Islet of Langerhans (tissue), 1 donor: ENCODE measurements around the gene ADGB.
"Not testable (repeated sequence)": the region's sequence is repeated elsewhere in the genome, so short reads cannot be mapped to it uniquely, and the experiment has no call there.

Experiments used
- FAIRE-seq: peaks from one replicate; lab custom pipeline; 2011; peaks lifted over from hg19 to GRCh38; lab: Jason Lieb, UNC

The ADGB gene

DNA sequence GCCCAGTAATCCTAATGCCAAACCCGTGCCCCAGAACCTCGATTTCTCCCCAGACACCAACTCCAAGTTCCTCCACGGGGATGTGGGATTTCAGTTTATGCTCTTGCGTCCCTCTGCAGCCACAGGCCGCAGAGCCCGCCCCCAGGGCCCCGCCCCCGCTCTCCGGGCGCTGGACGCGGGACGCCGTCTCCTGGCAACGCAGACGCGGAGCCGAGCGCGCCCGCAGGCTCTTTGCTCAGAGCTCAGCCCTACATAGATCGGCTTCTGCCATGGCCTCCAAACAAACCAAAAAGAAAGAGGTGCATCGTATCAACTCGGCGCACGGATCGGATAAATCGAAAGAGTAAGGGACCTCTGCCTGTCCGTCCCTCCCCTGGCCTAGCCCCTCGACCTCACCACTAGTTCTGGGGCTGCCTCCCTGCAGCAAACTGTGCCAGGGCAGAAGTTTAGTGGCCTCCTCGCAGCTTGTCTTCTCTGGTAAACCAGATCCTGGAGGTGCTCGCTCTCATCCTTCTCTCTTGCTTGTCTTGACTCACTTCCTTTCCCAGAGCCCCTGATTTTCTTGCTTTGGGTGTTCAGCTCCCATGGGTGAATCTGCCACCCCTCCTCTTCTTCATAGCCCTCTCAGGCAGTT, at the start of gene ADGB:
Gene ADGB, plus strand, starts transcription at position 201 of the 634 bp plus-strand sequence. Its CDS starts 69 bp downstream, at position 270.
- FAIRE-seq: no peak

DNA sequence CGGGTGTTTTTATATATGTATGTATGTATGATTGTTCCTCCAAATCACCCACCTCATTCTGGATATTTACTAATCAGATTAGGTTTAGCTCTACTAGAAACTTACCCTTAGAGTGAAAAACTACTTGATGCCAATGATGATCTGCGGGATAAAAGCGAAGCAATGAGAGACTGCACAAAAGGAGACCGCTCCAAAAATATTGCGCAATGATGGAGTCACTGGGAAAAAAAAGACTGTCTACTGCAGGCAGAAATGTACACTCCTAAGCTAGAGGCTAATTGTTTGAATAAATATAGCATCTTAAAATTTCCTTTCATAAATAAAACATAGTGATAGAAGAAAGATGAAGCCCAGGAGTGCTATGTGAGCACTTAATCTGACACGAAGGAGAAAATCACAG, 47.9 kb upstream of the ADGB start:
- no peak for FAIRE-seq

DNA sequence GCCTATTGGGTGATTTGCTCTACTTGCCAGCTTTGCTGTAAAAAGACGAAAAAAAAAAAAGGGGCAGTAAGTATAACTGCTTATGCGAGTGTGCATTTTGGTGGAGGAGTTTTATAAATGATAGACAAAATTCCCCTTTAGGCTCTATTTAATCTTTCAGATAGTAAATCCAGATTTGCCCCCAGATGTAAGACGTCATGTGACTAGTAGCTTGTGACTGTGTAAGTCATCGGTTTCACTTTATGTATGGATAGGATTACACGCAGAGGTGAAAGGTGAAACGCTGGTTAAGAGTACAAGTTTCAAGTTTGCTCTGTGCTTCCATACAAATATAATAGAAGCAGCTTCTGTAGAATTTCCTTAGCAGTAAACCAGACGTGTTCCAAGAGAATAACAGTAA, 47.2 kb upstream of the ADGB start:
- FAIRE-seq: no peak

DNA sequence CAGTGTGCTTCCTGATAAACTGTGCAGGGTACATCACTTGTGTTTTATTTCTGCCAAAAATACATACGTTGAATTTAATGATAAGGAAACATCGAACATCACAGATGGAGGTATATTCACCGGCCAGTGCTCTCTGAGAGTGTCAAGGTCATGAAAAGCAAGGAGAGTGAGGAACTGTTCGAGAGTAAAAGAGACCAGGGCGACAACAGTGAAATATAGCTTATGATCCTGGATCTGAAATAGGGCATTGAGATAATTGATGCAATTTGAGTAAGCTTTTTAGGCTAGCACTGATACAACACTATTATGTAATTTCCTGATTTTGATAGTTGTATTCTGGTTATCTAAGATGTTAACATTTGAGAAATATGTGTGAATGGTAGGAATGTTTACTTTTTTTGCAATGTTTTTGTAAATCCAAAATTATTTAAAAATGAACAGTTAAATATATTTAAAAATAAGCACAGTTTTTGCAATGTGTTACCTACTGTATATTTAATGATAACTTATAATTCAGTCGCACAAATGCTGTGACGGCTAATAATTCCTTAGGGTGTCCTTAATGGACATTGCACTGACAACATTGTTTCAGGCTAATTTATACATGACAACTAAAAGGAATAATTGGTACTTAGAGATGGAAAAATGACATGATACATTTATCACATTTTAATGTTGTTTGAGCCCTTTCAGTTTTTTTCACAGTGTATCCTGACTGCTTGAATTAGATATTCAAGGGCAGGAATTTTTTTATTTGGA, 45.2 kb upstream of the ADGB start:
- no peak for FAIRE-seq

DNA sequence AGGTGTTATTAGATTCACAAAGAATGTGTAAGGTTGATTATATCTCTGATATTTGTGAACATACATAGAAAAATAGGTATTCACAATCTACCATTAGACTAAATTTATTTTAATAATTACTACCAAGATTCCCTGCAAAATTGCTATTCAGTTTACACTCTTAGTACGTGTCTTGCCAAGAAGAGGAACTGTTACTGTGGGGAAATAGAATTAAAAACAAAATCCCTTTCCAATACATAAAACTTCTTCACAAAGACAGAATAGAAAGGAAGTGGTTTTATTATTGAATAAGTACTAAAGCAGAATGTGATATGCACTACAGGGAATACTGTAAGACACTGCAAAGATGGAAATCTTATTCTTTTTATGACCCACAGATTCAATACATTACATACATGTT, 38.2 kb upstream of the ADGB start:
- no peak for FAIRE-seq

DNA sequence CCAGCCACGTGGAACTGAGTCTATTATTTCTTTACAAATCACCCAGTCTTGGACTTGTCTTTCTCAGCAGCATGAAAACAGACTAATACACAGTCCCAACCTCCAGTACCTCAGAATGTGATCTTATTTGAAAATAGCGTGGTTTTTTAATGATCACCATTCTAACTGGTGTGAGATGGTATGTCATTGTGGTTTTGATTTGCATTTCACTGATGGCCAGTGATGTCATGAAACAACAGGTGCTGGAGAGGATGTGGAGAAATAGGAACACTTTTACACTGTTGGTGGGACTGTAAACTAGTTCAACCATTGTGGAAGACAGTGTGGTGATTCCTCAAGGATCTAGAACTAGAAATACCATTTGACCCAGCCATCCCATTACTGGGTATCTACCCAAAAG, 32.1 kb upstream of the ADGB start:
- FAIRE-seq: not testable (repeated sequence)

DNA sequence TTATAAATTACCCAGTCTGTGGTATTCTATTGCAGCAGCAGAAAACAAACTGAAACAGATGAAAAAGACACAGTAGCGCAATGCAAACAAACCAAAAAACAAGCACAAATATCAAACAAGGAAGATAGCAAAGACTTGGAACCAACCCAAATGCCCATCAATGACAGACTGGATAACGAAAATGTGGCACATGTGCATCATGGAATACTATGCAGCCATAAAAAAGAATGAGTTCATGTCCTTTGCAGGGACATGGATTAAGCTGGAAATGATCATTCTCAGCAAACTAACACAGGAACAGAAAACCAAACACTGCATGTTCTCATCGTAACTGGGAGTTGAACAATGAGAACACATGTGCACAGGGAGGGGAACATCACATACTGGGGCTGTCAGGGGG, 30.2 kb upstream of the ADGB start:
- not testable (repeated sequence) for FAIRE-seq

DNA sequence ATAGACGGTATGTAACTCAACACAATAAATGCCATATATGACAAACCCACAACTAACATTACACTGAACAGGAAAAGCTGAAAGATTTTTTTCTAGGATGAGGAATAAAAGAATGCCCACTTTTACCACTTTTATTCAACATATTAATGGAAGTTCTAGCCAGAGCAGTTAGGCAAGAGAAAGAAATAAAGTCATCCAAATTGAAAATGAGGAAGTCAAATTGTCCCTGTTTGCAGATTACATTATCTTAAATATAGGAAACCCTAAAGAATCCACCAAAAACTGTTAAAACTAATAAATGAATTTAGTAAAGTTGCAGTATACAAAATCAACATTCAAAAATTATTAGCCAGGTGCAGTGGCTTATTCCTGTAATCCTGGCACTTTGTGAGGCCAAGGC, 24.6 kb upstream of the ADGB start:
- no peak for FAIRE-seq

DNA sequence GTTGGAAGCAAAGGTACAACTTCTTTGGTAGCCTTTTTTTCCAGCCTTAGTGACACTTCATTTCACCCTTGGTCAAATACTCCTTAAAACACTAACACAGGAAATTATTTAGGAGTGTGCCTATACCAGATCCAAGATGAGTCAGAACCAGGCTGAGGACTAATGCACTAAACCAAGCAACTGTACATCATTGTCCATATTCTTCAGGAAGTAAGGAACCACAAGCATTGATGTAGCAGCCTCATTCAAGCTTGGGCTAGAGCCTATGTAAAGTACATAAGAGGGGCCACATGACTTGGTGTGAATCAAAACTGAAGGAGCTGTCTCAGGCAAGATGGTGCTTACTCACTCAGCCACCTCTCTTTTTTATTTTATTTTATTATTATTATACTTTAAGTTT, 20.7 kb upstream of the ADGB start:
- no peak for FAIRE-seq

DNA sequence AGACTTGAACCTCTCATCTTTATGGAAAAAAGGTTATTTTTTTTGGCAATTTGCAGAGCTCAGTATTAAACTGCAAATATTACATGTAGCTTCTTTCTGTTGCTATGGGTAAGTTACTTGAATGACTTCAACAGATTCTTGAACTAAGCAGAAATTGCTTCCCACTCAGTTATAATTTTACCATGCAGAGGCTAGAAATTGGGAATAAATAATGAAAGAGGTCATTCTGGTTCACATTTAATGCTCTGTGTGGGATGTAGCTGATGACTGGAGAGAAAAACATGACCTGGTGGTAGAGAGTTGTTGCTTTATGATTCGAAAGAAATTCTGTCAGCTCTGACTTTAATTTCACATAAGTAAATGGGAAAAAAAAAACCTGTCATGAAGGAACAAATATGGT, 16.8 kb upstream of the ADGB start:
- FAIRE-seq: no peak

DNA sequence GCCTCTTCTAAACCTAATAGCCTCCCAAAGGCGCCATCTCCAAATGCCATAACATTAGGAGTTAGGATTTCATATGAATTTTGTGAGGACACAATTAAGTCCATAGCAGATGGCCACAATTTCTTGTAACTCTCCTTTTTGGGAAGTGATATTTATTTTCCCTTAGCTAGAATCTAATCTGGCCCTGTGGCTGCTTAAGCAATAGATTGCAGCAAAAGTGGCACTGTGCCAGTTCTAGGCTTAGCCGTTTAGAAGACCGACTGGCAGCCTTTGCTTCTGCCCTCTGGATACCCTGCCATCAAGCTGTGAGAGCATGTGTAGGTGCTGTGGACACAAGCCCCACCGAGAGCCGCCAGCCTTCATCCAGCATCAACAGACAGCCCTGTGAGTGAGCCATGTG, 15.9 kb upstream of the ADGB start:
- FAIRE-seq: no peak

DNA sequence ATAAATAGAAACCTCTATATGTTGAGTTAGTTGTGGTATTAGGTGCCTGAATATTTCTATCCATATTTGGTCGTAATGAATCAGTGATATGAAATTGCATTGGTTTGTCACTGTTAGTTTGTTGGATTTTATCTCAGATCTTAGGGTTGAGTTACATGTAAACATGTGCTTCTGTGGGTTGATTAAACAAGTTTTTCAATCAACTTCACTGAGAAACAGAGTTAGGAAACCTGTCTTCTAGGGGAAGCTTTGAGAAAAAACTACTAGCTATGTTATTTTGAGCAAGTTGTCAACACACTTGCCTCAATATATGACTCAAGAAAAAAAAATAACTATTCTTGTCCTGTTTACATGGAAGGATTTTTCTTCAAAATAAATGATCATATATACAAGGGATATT, 14.8 kb upstream of the ADGB start:
- FAIRE-seq: no peak

DNA sequence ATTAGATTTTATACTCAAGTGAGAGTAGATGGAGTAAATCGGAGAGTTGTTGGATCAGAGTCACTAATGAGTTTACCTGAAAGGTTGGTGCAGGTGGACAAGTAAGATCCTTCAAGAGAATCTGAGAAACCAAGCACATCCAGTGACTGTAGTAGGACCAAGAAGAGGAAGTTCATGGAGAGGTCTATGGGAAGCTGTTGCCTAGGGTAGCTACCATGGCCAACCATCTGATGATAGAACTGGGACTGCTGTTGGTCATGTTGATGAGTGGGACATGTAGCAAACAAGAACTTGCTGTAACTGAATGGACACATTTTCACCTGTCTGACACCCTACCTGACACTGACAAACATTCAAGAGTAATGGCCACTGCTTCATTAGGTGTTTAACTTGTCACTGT, 11.3 kb upstream of the ADGB start:
- no peak for FAIRE-seq

DNA sequence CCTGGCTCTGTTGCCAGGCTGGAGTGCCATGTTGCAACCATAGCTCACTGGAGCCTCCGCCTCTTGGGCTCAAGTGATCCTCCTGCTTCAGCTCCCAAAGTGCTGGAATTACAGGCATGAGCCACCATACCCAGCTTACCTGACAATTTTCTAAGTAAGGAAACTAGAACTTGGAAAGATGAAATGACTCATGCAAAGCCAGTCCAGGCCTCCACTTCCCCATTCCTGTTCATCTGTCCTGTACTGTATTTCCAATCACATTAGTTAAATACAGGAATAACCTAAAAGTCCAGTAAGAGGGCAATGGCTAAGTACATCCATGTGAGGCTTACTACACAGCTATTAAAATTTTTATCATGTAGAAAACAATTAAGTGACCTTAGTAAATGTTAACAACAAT, 8.3 kb upstream of the ADGB start:
- no peak for FAIRE-seq

DNA sequence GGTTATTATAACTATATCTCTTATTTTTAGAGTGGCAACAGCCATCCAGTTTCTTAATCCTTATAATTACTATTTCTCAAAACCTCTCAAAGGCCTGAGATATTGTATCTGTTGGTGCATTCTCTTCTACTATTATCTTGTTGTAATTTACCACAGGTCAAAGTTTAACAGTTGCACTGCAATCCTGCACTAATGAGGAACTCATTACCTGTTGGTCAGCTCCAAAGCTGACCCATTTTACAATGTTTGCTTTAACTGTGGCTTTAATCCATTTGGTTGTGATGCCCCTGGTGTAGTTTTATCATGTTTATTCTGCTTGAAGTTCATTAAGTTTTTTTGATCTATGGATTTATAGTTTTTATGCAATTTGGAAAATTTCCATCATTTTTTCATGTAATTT, 6.3 kb upstream of the ADGB start:
- no peak for FAIRE-seq

DNA sequence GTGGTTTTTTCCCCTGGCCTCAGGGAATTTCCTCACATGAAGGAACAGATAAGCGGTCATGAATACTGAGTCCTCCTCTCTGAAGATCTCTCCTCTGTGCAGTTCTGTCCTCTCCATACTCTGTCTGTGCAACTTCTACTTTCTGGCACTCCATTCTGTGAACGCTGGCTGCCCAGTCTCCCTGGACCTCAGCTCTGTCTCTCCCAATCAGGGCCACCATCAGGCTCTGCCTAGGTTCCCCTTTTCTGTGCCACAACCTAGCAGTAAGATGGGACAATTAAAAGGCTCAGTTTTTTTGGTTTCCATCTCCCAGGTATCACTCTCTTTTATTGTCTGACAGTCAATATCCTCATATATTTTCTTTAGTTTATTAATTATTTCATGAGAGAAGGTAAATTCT, 4.8 kb upstream of the ADGB start:
- FAIRE-seq: no peak

DNA sequence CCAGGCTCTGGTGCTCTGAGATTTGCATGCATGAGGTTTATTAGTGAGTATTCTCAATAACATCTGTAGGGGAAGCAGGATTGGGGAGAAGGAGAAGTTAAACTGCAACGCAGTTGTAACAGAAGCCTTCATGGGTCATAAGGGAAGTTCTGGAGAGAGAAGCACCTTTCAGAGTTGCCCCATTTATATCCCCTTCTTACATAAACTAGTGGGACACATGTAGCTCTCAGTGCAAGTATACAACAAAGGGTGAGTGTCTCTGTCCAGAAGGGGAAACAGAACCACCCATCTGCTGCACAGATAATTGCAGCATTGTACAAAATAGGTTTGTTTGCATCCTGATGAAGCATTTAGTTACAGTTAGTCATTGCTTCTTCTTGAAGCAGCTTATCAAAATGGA, 4.3 kb upstream of the ADGB start:
- no peak for FAIRE-seq

DNA sequence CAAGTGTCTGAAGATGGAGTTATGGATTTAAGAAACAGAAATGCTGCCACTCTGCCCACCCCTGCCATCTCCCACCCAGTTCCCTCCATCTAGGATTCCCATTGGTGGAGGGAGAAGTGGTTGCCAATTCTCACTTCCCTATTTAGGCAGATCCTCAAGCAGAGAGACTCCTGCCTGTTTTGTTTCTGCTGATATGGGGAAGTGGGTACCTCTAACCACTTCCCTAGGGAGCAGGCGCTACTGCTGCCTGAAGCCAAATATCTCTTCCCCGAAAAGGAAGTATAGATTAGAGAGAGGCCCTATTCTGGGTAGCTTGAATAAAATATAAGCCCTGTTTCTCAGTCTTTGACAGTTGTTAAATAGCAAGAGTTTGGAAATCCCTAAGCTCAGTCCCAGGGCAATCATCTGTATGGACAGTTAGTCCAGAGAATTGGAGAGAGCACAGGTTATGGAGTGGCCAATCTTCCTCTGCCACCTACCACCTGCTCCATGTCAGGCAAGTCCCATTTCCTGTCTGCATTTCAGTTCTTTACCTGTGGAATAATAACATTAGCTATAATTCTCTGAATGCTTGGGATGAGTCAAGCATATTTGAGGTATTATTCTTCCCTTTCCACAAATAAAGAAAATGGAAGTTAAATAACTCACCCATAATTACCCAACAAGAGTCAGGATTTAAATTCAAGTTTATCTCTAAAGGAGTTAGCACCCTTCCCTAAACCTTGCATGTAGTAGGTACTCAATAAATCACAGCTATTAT, 2.6 kb upstream of the ADGB start:
- no peak for FAIRE-seq

DNA sequence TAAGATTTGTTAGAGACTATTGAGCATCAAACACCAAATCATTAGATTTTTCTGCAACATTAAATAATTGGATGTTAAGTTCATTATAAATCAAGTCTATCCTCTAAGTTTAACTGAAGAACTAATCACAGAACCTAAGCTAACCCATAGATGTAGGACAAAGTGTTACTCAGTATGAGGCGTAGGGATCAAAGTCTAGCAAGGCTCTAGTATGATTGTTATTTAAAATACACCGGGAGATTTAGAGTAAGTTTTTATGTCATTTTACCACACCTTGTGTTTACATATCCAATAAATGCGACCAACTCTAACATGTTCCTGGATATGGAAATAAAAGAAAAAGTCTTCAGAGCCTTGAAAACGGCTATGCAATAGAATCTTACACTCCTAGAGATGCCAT, 2.6 kb downstream of the ADGB start:
- FAIRE-seq: no peak

DNA sequence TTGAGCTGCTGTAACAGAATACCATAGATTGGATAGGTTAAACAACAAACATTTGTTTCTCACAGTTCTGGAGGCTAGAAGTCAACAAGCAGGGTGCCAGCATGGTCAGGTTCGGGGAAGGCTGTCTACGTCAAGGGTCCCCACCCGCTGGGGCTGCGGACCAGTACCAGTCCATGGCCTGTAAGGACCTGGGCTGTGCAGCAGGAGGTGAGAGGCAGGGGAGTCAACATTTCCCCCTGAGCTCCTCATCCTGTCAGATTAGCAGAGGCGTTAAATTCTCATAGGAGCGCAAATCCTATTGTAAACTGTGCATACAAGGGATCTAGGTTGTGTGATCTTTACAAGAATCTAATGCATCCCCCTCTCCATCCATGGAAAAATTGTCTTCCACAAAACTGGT, 3.8 kb downstream of the ADGB start:
- no peak for FAIRE-seq

DNA sequence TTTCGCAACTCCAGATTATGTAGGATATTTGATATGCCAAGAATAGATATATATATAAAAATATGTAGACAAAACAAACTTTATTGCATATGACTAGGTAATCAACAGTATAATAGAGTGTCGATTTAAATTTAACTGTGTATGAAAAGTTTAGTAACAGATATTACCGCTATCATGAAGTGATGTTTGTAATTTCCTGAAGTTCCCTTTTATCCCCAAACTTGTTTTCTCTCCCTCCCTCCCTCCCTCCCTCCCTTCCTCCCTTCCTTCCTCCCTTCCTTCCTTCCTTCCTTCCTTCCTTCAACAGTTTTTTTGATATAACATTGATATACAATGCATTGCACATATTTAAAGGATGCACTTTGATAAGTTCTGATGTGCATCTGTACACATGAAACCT, 15.2 kb downstream of the ADGB start:
- FAIRE-seq: no peak

DNA sequence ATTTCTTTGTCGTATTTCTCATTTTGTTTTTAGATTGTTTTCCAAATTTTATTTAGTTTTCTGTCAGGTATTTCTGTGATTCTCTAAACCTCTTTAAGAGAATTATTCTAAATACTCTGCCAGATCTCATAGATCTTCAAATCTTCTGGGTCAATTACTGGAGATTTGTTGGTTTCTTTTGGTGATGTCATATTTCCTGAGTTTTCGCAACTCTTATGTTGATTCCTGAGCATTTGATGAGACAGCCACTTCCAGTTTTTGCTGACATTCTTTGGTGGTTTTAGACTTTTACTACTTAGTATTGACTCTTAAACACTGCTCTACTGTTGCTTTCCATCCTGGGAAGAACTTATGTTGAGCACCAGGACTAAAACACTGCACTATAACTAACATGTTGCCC, 21.9 kb downstream of the ADGB start:
- no peak for FAIRE-seq

DNA sequence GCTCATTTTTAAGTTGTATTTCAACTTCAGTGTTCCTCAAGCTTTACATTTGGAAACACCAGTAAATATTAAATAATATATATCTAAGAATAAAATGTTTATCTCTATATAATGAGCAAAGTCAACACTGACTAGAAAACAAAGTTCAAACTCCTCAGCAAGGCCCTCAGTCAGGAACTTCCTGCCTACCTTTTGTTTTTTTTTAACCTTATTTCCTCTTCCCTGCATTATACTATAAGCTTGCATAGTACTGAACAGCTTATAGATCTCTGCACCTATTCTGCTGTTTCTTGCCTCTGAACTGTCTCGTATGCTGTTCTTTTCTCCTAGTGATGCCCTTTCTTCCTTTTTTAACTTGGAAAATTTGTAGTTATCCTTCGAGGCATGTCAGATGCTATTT, 29.6 kb downstream of the ADGB start:
- FAIRE-seq: no peak

DNA sequence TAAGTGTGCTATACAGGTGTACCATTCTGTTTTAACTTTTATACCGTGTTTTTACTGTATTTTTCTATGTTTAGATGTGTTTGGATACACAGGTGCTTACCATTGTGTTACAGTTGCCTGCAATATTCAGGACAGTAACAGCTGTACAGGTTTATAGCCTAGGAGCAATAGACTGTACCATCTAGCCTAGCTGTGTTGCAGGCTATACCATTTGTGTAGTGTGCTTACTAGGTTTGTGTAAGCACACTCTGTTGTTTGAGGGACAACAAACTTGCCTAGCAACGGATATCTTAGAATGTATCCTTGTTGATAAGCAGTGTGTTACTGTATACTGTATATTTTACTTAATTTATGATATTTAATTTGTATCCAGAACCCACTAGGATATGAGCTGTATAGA, 35.2 kb downstream of the ADGB start:
- FAIRE-seq: no peak
